ACC112 (cell line): ENCODE results near the gene ENC1.

ENCODE experiments used
- H2AFZ ChIP-seq: fragments of 200-600 bp; sonication (generic); one replicate; pipeline ENCODE4 v1.6.0; 2017; ENCODE audit warnings: antibody characterized with exemption, low read length; ENCODE audit not compliant: unreplicated experiment
- H3K27ac ChIP-seq: fragments of 200-600 bp; sonication (generic); 2 replicates; pipeline ENCODE4 v1.5.1; 2014; ENCODE audit warnings: low read depth, mild to moderate bottlenecking, antibody characterized with exemption, low read length, moderate library complexity
- H3K27me3 ChIP-seq: fragments of 200-600 bp; sonication (generic); 2 replicates; pipeline ENCODE4 v1.6.1; 2014; ENCODE audit warnings: mild to moderate bottlenecking, antibody characterized with exemption, low read length, moderate library complexity, mixed read lengths; ENCODE audit not compliant: insufficient read depth
- H3K36me3 ChIP-seq: fragments of 200-600 bp; sonication (generic); 2 replicates; pipeline ENCODE4 v1.6.1; 2016; ENCODE audit warnings: mild to moderate bottlenecking, antibody characterized with exemption, low read length, moderate library complexity, mixed read lengths; ENCODE audit not compliant: insufficient read depth
- H3K4me1 ChIP-seq: fragments of 200-600 bp; sonication (generic); one replicate; pipeline ENCODE4 v1.6.1; 2016; ENCODE audit warnings: low read length, mixed read lengths; ENCODE audit not compliant: insufficient read depth, unreplicated experiment, control insufficient read depth
- H3K4me3 ChIP-seq: fragments of 200-600 bp; sonication (generic); 2 replicates; pipeline ENCODE4 v1.5.1; 2014; ENCODE audit warnings: mild to moderate bottlenecking, low read depth, low read length
- H3K79me2 ChIP-seq: fragments of 200-600 bp; sonication (generic); one replicate; pipeline ENCODE4 v1.6.0; 2016; ENCODE audit warnings: low read length; ENCODE audit not compliant: control insufficient read depth, unreplicated experiment, insufficient read depth

Gene ENC1

DNA sequence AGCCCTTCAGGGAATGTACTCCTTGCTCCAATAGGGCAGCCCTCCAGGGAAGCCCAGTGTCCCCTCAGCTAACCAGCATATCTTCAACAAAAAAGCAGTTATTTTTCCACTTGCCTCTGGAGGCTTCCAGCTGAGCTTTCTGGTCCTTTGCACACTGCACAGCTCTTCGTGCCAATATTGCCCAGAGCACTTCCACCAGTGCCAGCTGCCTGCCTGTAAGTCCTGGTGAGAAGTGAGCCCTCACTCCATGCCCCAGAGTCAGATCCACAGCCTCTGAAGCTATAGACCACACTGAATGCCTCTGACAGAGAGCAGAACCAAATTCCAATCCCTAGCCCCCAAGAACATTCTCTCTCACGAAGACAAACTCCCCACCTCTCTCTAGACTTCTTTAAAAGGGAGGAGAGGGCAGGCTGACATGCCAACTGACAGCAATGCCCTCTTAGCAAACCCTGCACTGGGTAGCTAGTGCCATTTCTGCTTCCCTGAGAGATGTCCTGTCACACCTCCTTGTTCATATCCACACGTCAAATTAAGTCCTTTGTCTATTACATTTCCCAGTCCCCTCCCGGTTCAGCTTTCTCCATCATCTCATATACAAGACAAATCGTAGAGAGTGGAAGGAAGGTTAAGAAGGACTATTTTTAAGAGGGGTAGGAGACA is 31.8 kb upstream of the ENC1 start:
- Histone ChIP-seq H3K4me3 (no peak overlapping the region), H2AFZ (no peak overlapping the region), H3K27ac (no peak overlapping the region), H3K4me1 (peaks cover 10% of the 10 kb centered on the region), H3K36me3 (no peaks in the 10 kb centered on the region), H3K79me2 (no peaks in the 10 kb centered on the region), H3K27me3 (no peaks in the 10 kb centered on the region)

GRCh38 chr5:74670396-74671038 is 30.0 kb upstream of the ENC1 start:
- Histone ChIP-seq H3K27ac (no peak overlapping the region), H3K4me1 (peaks cover 8% of the 10 kb centered on the region), H2AFZ (no peak overlapping the region), H3K4me3 (no peak overlapping the region), H3K27me3 (no peaks in the 10 kb centered on the region), H3K36me3 (no peaks in the 10 kb centered on the region), H3K79me2 (no peaks in the 10 kb centered on the region)

DNA sequence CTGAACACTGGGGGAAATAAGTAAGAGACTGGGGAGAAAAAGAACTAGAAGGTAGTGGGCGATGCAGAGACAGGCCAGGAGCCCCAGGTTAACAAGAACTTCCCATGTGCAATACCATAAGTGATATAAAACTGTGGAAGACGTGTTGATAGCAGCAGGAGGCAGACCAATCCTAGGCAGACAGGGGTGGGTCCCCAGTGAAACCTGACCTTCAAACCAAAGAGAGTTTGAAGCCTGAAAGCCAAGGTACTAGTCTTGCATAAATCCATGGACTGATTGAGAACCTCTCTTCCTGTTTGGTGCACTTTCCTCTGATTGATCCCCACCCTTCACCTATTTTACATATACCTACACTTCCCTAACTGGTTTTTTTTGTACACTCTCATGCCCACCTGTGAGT is 29.3 kb upstream of the ENC1 start:
- no peaks in the 10 kb centered on the region for H3K79me2 ChIP-seq
- no peak overlapping the region for H3K27ac ChIP-seq
- no peaks in the 10 kb centered on the region for H3K36me3 ChIP-seq
- H2AFZ ChIP-seq = no peak overlapping the region
- H3K27me3 ChIP-seq = no peaks in the 10 kb centered on the region
- H3K4me3 ChIP-seq = no peak overlapping the region
- H3K4me1 ChIP-seq = peaks cover 8% of the 10 kb centered on the region

DNA sequence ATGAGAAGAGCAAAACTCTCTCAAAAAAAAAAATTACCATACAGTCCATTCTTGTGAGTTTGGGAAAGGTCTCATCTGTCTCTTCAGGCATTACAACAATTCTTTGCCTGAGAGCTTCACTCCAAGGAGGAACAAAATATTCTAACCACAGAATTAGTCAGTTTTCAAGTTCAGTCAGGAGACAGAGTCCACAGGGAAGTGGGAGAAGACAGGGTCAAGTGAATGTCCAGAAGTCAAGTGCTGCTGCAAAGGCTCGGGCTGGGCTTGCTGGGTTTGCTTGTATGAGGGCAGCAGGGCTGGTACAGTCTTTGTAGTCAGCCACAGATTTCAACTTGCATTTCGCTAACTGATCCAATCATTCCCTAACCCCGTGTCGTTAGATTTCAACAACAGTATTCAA is 26.9 kb upstream of the ENC1 start:
- Histone ChIP-seq H2AFZ (no peak overlapping the region), H3K27ac (no peak overlapping the region), H3K4me1 (no peaks in the 10 kb centered on the region), H3K36me3 (no peaks in the 10 kb centered on the region), H3K79me2 (no peaks in the 10 kb centered on the region), H3K27me3 (no peaks in the 10 kb centered on the region), H3K4me3 (no peak overlapping the region)

DNA sequence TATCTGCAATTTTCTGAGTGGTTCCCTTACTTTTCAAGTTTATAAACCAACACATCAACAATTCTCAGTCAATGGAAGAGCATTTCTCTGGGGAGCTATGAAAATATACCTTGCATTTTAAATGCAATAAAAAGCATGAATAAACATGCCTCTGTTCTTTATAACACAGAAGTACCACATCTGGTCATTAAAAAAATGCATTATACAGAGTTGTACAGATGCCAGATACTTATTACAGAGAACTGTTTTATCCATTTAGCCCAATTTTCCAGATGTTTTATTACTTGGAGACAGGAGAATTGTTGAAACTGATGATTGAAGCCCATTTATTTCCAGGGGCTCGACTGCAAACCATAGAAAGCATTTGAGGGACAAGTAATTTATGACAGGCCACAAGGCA is 25.3 kb upstream of the ENC1 start:
- H3K79me2 ChIP-seq = no peaks in the 10 kb centered on the region
- no peak overlapping the region for H3K27ac ChIP-seq
- no peak overlapping the region for H3K4me3 ChIP-seq
- H3K4me1 ChIP-seq = peaks cover 3% of the 10 kb centered on the region
- H2AFZ ChIP-seq = no peak overlapping the region
- H3K27me3 ChIP-seq = no peaks in the 10 kb centered on the region
- H3K36me3 ChIP-seq = no peaks in the 10 kb centered on the region

- Histone ChIP-seq H2AFZ (no peak overlapping the region), H3K79me2 (no peaks in the 10 kb centered on the region), H3K36me3 (no peaks in the 10 kb centered on the region), H3K4me3 (no peak overlapping the region), H3K4me1 (peaks cover 9% of the 10 kb centered on the region), H3K27me3 (no peaks in the 10 kb centered on the region), H3K27ac (no peak overlapping the region)
These were observed 24.7 kb upstream of the ENC1 start for GRCh38 chr5:74665273-74665672.

DNA sequence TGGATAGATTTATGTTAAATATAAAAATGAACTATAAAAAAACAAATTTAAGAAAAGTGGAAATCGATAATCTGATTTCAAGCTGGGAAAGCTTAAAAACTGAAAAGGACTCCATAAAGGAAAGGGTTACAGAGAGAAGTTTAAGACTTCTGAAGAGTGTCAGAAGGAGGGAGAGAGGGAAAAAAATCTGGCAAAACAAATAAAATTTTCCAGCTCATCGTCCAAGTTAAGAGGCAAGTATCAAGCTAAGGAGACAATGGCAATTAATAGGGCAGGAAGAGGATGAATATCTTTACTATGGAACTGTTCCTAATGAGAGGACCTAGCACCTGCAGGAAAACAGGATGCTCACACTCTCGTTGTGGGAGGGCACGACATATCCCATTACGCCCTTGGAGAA is 24.0 kb upstream of the ENC1 start:
- Histone ChIP-seq H3K27me3 (no peaks in the 10 kb centered on the region), H3K4me1 (peaks cover 9% of the 10 kb centered on the region), H3K4me3 (no peak overlapping the region), H3K27ac (no peak overlapping the region), H3K79me2 (no peaks in the 10 kb centered on the region), H3K36me3 (no peaks in the 10 kb centered on the region), H2AFZ (no peak overlapping the region)

DNA sequence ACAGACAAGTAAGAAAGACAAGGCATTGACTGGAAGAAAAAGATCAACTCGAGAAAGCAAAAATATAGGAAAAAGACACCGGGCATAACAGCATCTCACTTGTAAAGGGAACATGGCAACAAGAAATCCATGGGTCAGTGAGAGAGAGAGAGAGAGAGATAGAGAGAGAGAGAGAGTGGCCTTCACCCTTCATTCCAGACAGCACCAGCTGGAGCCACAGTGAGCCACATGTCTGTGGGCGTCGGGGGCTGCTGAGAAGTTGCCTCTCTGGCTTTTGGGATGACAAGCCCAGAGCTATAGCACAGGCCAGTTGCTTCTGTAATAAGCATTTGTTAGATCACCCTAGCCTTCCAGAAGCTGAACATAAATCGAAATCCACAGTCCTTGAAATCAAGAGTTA is 20.3 kb upstream of the ENC1 start:
- Histone ChIP-seq H3K4me1 (peaks cover 9% of the 10 kb centered on the region), H3K79me2 (no peaks in the 10 kb centered on the region), H2AFZ (no peak overlapping the region), H3K27me3 (no peaks in the 10 kb centered on the region), H3K4me3 (no peak overlapping the region), H3K27ac (no peak overlapping the region), H3K36me3 (no peaks in the 10 kb centered on the region)

- H3K4me3 ChIP-seq = no peak overlapping the region
- H3K79me2 ChIP-seq = no peaks in the 10 kb centered on the region
- no peak overlapping the region for H3K27ac ChIP-seq
- no peaks in the 10 kb centered on the region for H3K36me3 ChIP-seq
- no peaks in the 10 kb centered on the region for H3K27me3 ChIP-seq
- H3K4me1 ChIP-seq = peaks cover 9% of the 10 kb centered on the region
- H2AFZ ChIP-seq = no peak overlapping the region
These were observed 19.6 kb upstream of the ENC1 start for GRCh38 chr5:74660140-74660539.

- Histone ChIP-seq H3K27ac (no peak overlapping the region), H3K79me2 (no peaks in the 10 kb centered on the region), H3K27me3 (no peaks in the 10 kb centered on the region), H3K4me1 (peaks cover 9% of the 10 kb centered on the region), H3K36me3 (no peaks in the 10 kb centered on the region), H2AFZ (no peak overlapping the region), H3K4me3 (no peak overlapping the region)
These were observed 18.6 kb upstream of the ENC1 start for GRCh38 chr5:74659172-74659571.

DNA sequence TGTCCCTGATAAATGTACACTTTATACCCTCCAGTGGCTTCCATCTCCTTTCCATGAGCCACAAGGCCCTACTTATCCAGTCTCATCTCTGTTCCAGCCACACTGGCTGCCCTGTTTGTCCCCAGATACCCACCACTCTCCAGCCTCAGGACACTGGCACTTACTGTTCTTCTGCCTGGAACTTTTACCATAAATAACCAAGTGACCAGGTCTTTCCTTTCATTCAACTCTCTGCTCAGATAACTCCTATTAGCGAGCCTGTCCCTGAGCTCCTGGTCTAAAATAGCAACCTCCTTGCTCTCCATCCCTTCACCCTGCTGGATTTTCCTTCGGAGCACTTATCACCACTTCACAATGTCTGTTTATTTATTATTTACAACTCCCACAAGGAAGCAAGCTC is 16.6 kb upstream of the ENC1 start:
- H3K4me1 ChIP-seq = peaks cover 9% of the 10 kb centered on the region
- no peak overlapping the region for H3K27ac ChIP-seq
- no peak overlapping the region for H2AFZ ChIP-seq
- H3K36me3 ChIP-seq = no peaks in the 10 kb centered on the region
- no peaks in the 10 kb centered on the region for H3K27me3 ChIP-seq
- no peaks in the 10 kb centered on the region for H3K79me2 ChIP-seq
- H3K4me3 ChIP-seq = no peak overlapping the region
